ENCODE results near the gene GHITM.
"Not testable (repeated sequence)": the region's sequence is repeated elsewhere in the genome, so short reads cannot be mapped to it uniquely, and the experiment has no call there.

Gene GHITM

DNA sequence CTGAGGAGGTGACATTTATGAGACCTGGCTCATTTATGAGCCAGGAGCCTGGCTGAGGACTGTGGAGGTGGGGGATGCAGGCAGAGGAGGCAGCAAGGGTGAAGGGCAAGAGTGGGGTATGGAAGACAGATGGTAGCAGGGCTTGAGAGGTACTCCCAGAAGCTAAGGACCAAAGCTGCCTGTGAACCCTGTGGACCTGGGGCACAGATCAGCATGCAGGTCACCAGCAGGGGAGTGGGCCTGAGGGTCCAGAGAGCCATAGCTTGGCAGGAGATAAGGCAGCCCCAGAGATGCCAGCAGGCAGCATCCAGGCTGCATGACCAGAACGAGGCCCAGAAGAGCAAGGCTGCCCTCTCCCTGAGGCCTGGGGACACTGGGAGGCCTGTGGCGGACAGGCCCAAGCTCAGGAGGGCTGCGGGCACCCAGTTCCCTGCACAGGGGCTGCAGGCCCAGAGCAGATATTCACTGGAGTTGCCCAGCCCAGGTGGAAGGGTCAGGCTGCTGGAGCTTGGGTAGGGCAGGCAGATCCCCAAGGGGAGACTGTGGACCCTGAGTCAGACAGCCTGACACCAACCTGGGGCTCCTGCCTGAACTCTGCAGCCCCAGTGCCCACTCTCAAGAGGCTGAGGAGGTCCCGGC, 37.6 kb downstream of the GHITM start:
- no peak for DNase-seq

DNA sequence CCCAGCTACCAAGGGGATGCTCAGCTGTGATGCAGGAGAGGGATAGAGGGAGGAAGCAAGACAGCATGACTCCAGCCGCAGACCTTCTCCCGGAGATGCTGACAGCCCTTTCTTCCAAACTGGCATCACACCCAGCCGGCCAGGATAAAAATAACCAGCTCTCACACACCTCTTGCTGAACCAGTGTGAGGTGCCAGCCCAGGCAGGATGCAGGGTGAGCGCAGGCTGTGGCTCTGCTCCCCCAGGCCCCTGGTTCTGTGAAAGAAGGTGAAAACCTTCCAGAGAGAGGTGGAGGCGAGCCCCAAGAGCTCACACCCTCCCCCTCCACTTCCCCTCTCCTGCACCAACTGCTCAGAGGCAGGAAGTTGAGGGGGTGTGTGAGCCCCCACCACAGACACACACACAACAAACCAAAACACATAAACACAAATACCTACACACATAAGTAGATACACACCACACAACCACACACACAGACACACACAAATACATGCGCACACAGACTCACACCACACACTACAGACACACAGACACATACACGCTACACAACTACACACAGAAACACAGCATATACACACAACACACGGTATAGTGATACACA, 38.3 kb downstream of the GHITM start:
- peak; percentile 76 for DNase-seq

GRCh38 chr10:84178160-84178609, 38.9 kb downstream of the GHITM start:
- DNase-seq = no peak

DNA sequence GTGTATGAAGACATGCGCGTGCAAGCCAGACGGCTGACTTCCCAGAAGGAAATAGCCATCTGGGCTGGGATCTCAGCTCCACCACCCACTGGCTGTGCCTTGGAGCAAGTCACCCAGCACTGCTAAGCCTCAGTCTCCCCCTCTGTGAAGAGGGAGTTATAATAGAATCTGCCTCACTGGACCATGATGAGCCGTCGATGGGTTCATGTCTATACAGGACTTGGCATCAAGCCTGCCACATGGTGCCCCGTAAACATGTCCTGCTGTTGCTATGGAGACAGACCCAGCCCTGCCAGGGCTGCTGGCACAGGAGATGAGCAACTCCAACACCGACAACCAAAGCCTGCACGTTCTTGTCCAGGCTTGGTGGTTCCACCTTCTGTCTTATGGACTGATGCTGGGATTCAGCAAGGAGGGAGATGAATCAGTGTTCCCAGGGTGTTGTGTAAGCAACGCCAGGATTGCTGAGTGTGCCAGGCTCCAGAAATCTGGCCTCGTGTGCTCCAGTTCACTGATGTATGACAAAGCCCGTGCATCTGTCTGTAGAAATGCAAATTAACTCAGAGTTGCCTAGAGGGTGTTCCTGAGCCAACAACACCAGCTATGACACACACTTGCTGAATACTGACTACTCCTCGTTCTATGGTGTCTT, 39.9 kb downstream of the GHITM start:
- DNase-seq = peak; percentile 38

- not testable (repeated sequence) for DNase-seq
Observed at GRCh38 chr10:84180386-84180785, 41.1 kb downstream of the GHITM start.

GRCh38 chr10:84181631-84182030, 42.3 kb downstream of the GHITM start:
- no peak for DNase-seq

DNA sequence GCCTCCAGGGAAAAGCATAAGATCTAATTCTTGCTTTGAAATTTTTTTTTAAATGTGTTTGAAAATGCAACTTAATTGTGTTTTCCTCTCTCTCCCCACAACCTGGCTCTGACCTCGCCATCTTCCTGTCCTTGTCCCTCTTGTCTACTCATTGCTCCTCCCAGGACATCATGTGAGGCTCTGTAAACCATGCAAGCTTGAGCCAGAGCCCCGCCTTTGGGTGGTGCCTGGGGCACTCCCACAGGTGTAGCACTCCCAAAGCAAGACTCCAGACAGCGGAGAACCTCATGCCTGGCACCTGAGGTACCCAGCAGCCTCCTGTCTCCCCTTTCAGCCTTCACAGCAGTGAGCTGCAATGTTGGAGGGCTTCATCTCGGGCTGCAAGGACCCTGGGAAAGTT, 45.2 kb downstream of the GHITM start:
- no peak for DNase-seq

DNA sequence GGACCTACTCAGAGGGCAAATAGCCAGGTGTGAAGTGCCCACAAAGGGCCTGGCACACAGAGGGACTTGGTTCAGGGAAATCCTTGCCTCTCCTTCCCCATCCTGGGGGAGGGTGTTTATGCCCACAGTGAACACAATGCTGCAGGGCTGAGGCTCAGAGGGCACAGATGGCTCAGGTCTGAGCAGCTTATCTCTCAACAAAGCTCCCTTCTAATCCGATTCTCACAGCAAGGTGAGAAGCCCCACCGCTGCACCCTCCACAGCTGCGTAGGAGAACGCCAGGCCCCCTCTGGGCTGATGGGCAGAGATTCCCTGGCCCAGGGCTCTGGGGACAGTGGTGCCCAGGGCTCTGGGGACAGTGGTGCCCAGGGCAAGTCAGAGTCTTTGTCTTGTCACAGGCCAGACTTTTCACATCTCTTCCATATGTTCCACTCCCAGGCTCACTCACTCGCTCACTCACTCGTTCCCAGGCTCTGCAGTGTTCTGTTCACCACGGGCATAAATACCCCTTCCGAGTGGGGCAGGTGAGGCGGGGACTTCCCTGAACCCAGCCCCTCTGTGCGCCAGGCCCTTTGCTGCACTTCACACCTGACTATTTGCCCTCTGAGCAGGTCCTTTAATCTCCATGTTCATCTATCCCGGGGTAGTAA, 46.3 kb downstream of the GHITM start:
- DNase-seq = no peak

GRCh38 chr10:84188815-84189214, 49.5 kb downstream of the GHITM start:
- no peak for DNase-seq

- DNase-seq = no peak
Observed at GRCh38 chr10:84190621-84191020, 51.3 kb downstream of the GHITM start.

- DNase-seq = peak; percentile 40
Observed at GRCh38 chr10:84191106-84191505, 51.8 kb downstream of the GHITM start.

GRCh38 chr10:84193327-84193726, 54.0 kb downstream of the GHITM start:
- no peak for DNase-seq

DNA sequence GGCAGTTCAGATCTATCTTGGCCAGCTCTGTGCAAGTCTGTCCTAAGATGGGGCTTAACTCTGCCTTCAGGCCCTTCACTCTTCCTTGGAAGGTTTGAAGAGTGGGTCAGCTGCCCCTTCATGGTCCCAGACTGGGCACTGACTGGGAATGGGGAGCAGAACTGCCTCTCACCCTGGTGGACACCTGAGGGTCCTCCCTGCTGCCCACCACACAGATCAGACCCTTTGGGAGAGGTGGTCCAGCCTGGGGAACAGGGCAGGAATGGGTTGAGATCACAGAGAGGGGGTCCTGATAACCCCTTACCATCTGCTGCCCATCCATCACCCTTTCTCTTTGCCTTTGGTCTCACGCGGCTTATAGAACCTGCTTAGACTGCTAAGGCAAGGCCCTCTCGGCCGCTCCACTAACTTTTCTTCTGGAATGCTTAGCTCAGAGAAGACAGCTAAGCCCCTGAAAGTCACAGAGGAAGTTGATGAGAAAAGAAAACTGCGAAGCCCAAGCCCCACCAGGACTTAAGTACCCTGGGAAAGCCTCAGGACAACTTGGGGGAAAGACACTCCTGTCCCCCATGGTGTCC, 54.6 kb downstream of the GHITM start:
- DNase-seq = no peak

DNA sequence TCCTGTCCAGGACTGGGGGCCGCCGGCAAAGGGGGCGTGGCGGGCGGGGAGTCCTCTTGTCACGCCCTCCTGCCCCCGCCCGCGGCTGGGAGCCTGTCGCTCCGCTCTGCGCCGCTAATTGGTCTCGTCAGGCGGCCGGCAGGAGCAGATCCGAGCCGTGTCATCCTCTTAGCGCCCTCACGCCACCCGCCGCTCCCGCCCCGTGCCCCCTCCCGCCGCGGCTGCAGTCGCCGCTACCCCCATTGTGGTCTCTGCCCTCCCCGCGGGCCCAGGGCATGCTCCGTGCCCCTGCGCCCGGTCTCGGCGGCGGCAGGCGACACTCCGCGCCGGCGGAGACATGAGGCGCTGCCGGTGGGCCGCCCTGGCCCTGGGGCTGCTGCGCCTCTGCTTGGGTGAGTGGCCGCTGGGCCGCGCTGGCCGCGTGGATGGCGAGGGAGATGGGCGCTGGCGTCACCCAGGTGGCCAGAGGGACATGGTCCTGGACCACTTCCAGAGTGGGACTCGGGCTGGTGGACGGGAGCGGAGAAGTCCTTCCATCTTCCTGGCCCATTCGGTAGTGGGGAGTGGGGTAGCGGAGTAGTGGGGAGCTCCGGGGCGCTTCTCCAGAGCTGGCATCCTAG, 55.2 kb downstream of the GHITM start, which contains the start of gene CDHR1:
Gene CDHR1 (plus strand): TSS at position 114 of the 620 bp plus-strand sequence. CDS start 224 bp downstream, at position 338.
- DNase-seq = peak; percentile 54

DNA sequence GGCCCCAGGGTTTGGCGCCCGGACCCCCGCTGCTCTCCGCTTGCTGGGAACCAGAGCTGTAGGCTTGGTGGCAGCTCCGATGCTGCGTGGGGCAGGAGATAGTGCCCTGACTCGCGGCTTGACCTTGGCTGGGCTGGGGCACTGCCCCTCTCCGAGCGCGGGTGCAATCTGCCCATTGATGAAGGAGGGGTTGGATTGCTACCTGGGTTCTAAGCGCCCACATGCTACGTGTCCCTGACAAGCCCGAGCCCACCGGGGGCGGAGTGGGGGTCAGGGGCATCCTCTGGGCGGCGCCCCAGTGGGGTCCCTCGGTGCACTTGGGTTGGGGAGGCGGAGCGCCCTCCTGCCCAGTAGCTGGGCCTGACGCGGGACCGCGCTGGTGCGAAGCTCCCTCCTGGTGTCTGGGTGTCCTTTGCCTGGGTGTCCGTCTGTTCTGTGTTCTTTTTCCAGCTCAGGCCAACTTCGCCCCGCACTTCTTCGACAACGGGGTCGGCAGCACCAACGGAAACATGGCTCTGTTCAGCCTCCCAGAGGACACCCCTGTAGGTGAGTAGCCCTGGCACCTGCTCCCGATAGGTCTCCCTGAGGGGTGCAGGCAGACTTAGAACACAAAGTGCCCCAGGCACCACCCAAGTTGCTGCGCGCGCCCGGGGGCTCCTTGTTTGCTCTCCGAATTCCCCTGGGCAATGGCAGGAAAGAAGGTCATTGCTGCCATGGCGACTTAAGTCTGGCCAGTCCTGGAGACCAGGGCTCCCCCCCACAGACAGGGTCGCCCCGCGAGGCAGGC, 55.9 kb downstream of the GHITM start:
- no peak for DNase-seq

GRCh38 chr10:84196083-84196482, 56.8 kb downstream of the GHITM start:
- no peak for DNase-seq

DNA sequence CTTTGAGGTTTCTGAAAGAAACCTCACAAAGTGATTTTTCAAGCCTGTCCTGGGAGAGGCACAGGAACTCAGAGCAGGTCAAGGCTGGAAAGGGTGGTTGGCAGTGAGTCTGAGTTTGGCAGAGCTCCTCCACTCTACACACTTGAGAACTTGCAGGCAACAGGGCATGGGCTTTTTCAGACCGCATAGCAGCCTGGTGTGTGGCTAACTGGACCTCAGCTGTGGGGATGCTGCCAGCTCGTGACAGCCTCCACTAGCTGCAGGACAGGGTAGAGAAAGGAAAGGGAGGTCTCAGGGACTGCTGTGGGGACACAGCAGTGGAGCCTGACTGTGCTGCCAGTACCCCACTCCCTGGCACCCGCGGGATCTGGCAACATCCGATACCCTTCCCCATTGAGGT, 57.6 kb downstream of the GHITM start:
- no peak for DNase-seq

DNA sequence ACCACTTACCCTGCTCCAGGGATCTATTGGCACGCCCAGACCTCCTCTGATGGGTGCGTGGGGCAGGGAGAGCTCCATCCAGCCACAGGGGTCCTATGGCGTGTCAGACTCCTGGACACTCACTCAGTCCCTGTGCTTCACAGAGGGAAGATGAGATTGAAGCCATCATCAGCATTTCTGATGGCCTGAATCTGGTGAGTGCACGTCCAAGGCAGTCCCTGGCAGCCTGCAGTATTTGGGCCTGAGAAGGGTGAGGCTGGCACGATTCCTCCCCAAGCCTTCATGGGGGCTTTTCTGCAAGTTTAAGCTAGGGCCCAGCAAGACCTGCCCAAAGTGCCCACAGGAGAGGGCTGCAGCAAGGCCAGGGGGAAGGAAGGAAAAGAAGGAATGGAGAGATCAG, 58.3 kb downstream of the GHITM start:
- DNase-seq = no peak

- no peak for DNase-seq
Observed at GRCh38 chr10:84198206-84198915, 59.1 kb downstream of the GHITM start.

GRCh38 chr10:84200537-84201243, 61.4 kb downstream of the GHITM start:
- DNase-seq = no peak

DNA sequence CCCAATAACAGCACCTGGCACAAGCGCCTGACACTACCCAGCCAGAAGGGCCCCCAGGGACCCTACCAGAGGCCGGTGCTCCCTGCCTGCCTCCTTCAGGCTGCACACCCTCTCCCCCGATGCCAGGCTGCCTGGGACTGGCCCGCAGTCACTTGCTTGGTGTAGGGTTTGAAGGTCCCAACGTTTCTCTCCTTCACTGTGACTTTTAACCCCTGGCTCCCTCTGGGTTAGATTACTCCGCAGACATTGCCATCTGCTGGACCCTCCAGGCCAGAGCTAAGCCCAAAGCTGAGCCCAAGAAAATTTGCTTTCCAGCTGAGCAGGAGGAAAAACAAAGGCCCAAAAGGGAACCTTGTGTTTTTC, 61.9 kb downstream of the GHITM start:
- DNase-seq = no peak

Data from activated gamma-delta T cell treated with Interleukin-2 at 50 U/mL for 16 hours (primary cell).